OCI-LY7 (cell line): ENCODE measurements around the gene SF3B1. TPM values are rescaled to one million over a fixed set of nuclear protein-coding genes. Genes with fewer than 3 reads are reported as not detected.
"Not testable (repeated sequence)": the region's sequence is repeated elsewhere in the genome, so short reads cannot be mapped to it uniquely, and the experiment has no call there.

ENCODE experiments used
- BruUV-seq: library from RNA; stranded (reverse); fragments of 400-500 nt; replicated peaks from 2 replicates; lab custom pipeline; 2021; lab: Mats Ljungman, UMichigan
- CTCF ChIA-PET: fragments of 300-600 bp; sonication (Branson Sonifier 250); formaldehyde crosslinking; loops from one replicate; lab custom pipeline; 2022; ENCODE audit warnings: antibody characterized with exemption; ENCODE audit not compliant: unreplicated experiment; lab: Charles Lee
- POLR2A ChIA-PET: fragments of 300-600 bp; sonication (Branson Sonifier 250); formaldehyde crosslinking; loops from one replicate; lab custom pipeline; 2022; ENCODE audit warnings: antibody characterized with exemption; lab: Charles Lee
- DNase-seq: peaks from one replicate; pipeline ENCODE4 v3.0.0-alpha.2; 2015; ENCODE audit warnings: low spot score
- H2AFZ ChIP-seq: fragments of 200-600 bp; sonication (generic), shearing (Covaris generic); 2 replicates; pipeline ENCODE4 v1.6.1; 2014; ENCODE audit warnings: mild to moderate bottlenecking, antibody characterized with exemption, low read length, moderate library complexity
- H3K27ac ChIP-seq: fragments of 200-600 bp; sonication (generic); 2 replicates; pipeline ENCODE4 v1.5.1; 2014; ENCODE audit warnings: mixed run types, low read depth, mild to moderate bottlenecking, moderate library complexity, low read length, inconsistent platforms; ENCODE audit not compliant: poor library complexity, severe bottlenecking
- H3K36me3 ChIP-seq: fragments of 200-600 bp; sonication (generic); 2 replicates; pipeline ENCODE4 v1.6.1; 2014; ENCODE audit warnings: mild to moderate bottlenecking, antibody characterized with exemption, low read length, moderate library complexity, mixed read lengths; ENCODE audit not compliant: insufficient read depth
- H3K4me1 ChIP-seq: fragments of 200-600 bp; sonication (generic); 2 replicates; pipeline ENCODE4 v1.5.1; 2014; ENCODE audit warnings: mild to moderate bottlenecking, low read length; ENCODE audit not compliant: insufficient read depth, poor library complexity, severe bottlenecking
- H3K4me2 ChIP-seq: fragments of 200-600 bp; sonication (generic); 2 replicates; pipeline ENCODE4 v1.6.1; 2014; ENCODE audit warnings: mild to moderate bottlenecking, low read length
- H3K4me3 ChIP-seq: fragments of 200-600 bp; sonication (generic); 2 replicates; pipeline ENCODE4 v1.5.1; 2014; ENCODE audit warnings: mild to moderate bottlenecking, low read depth, low read length; ENCODE audit not compliant: poor library complexity, severe bottlenecking
- H3K79me2 ChIP-seq: fragments of 200-600 bp; sonication (generic); 2 replicates; pipeline ENCODE4 v1.6.1; 2016; ENCODE audit warnings: low read depth, mild to moderate bottlenecking, low read length, moderate library complexity, mixed read lengths; ENCODE audit not compliant: insufficient read depth
- H3K9me2 ChIP-seq: fragments of 200-600 bp; sonication (generic); 2 replicates; pipeline ENCODE4 v1.6.1; 2016; ENCODE audit warnings: mild to moderate bottlenecking, low read length, mixed read lengths; ENCODE audit not compliant: insufficient read depth
- H3K9me3 ChIP-seq: fragments of 200-600 bp; sonication (generic); 2 replicates; pipeline ENCODE4 v1.6.1; 2014; ENCODE audit warnings: mild to moderate bottlenecking, mixed run types, low read length, mixed read lengths
- H4K20me1 ChIP-seq: fragments of 200-600 bp; sonication (generic); 2 replicates; pipeline ENCODE4 v1.6.1; 2014; ENCODE audit warnings: mild to moderate bottlenecking, antibody characterized with exemption, low read length, moderate library complexity, mixed read lengths; ENCODE audit not compliant: insufficient read depth
- CTCF ChIP-seq: fragments of 200-600 bp; sonication (generic); conservative IDR thresholded peaks from 2 replicates; pipeline ENCODE4 v1.5.1; 2014; ENCODE audit warnings: mild to moderate bottlenecking, antibody characterized with exemption, low read length, moderate library complexity, mixed read lengths
- EZH2phosphoT487 ChIP-seq: fragments of 200-600 bp; sonication (generic); IDR thresholded peaks from 2 replicates; pipeline ENCODE4 v1.6.1; 2018; ENCODE audit warnings: low read depth, borderline replicate concordance, mild to moderate bottlenecking, mixed run types, antibody characterized with exemption, low read length, moderate library complexity, mixed read lengths
- intact Hi-C: fragments of 100-400 bp; cut with micrococcal nuclease; formaldehyde crosslinking; loops from one replicate; pipeline ENCODE4 v1.10.0; 2022; ENCODE audit not compliant: unreplicated experiment
- total RNA-seq, 2 experiments: library from RNA; depleted of rRNA in 1 of 2; stranded (reverse); fragments of >200 nt in 1 of 2; shearing (Covaris generic) in 1 of 2; gene quantifications; 2 replicates each; pipeline ENCODE4 v1.2.3, GENCODE V29; 2014 to 2022

The SF3B1 gene
- total RNA-seq, 2 experiments from 2014 or later, result 198 to 268 TPM

DNA sequence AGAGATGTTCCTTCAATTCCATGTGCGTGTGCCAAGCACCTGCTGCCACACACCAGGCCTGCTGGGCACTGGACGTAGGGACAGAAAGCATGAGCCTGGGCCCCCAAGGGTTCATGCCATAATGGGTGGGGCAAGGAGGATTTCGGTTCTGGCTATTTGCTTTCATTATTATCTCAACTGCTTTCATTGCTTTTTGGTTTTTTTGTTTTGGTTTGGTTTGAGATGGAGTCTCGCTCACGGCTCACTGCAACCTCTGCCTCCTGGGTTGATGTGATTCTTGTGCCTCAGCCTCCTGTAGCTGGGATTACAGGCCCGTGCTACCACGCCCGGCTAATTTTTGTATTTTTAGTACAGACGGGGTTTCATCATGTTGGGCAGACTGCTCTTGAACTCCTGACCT lies 57.2 kb downstream of the SF3B1 start:
- DNase-seq, result no peak
- Histone ChIP-seq H3K9me3 (no peaks in the 10 kb centered on the region), H3K4me2 (peak overlapping the region; percentile 6; the same call in 1 of the 2 replicates), H4K20me1 (no peaks in the 10 kb centered on the region), H3K4me3 (no peak overlapping the region), H3K36me3 (no peaks in the 10 kb centered on the region), H2AFZ (no peak overlapping the region), H3K4me1 (peaks cover 4% of the 10 kb centered on the region), H3K79me2 (no peaks in the 10 kb centered on the region), H3K9me2 (no peaks in the 10 kb centered on the region), H3K27ac (no peak overlapping the region)
- ChIA-PET POLR2A (interaction anchor here (0.5 to 0.7 kb wide), 2 partner anchors 141 to 556 kb away, joined by 3 to 4 read pairs; no protein-coding TSS in a partner anchor), CTCF (interaction anchor here (0.9 kb wide), 1 partner anchor 187 kb away, joined by 4 read pairs; no protein-coding TSS in a partner anchor)
- TF ChIP-seq EZH2phosphoT487 (no peak), CTCF (no peak)
- BruUV-seq, result no TSS peak
- intact Hi-C loops, result loop anchor here (1.0 to 5.0 kb wide), 7 partner anchors 65 to 625 kb away; partner anchors contain the start of gene ANKRD44

GRCh38 chr2:197372592-197372991 lies 62.2 kb downstream of the SF3B1 start:
- intact Hi-C loops, result no loop called here
- Histone ChIP-seq H4K20me1 (no peaks in the 10 kb centered on the region), H3K4me3 (no peak overlapping the region), H2AFZ (no peak overlapping the region), H3K27ac (no peak overlapping the region), H3K36me3 (no peaks in the 10 kb centered on the region), H3K9me3 (no peaks in the 10 kb centered on the region), H3K9me2 (no peaks in the 10 kb centered on the region), H3K4me2 (no peak overlapping the region), H3K4me1 (peaks cover 4% of the 10 kb centered on the region), H3K79me2 (no peaks in the 10 kb centered on the region)
- TF ChIP-seq CTCF (no peak), EZH2phosphoT487 (no peak)
- ChIA-PET CTCF (no interaction called here), POLR2A (interaction anchor here (0.7 to 1.0 kb wide), 4 partner anchors 46 to 328 kb away, joined by 3 to 4 read pairs (median 3); no protein-coding TSS in a partner anchor)
- BruUV-seq, result no TSS peak
- DNase-seq, result no peak

DNA sequence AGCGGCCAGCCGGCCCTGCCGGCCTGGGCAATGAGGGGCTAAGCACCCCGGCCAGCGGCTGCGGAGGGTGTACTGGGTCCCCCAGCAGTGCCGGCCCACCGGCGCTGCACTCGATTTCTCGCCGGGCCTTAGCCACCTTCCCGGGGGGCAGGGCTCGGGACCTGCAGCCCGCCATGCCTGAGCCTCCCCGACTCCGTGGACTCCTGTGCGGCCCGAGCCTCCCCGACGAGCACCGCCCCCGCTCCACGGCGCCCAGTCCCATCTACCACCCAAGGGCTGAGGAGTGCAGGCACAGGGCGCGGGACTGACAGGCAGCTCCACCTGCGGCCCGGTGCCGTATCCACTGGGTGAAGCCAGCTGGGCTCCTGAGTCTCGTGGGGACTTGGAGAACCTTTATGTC lies 64.2 kb downstream of the SF3B1 start:
- H3K79me2 ChIP-seq, H3K9me2 ChIP-seq, CTCF ChIA-PET, H3K36me3 ChIP-seq, H3K9me3 ChIP-seq, DNase-seq, H3K4me3 ChIP-seq, H3K4me1 ChIP-seq, BruUV-seq, H3K4me2 ChIP-seq, H4K20me1 ChIP-seq, H2AFZ ChIP-seq, H3K27ac ChIP-seq, intact Hi-C loops: not testable (repeated sequence)
- POLR2A ChIA-PET, result interaction anchor here (0.6 kb wide), 1 partner anchor 28 kb away, joined by 3 read pairs; no protein-coding TSS in a partner anchor
